ENCODE data around the gene CALB2. TPM values are rescaled to one million over a fixed set of nuclear protein-coding genes. Genes with fewer than 3 reads are reported as not detected.

CALB2 gene
- total and polyA plus RNA-seq, 2 donors (not counting 3 experiments of a cell fraction or from before 2014, with no cell fraction given) = not detected

- H3K79me2 ChIP-seq (ENCODE audit: control insufficient read depth, insufficient read depth, low read length) = no peaks in the 10 kb centered on the region
- DNase-seq (ENCODE audit: low read depth, low spot score) = no peak
- no peak overlapping the region for H3K9ac ChIP-seq (replicated peaks; ENCODE audit: extremely low read depth, insufficient read depth, low read length)
- no peak for FAIRE-seq
- H3K27me3 ChIP-seq (ENCODE audit: control insufficient read depth in 2 of 2, insufficient read depth in 2 of 2, low read length in 2 of 2) = no peaks in the 10 kb centered on the region
- no peak overlapping the region for H3K27ac ChIP-seq (ENCODE audit: insufficient read depth, low read depth, low read length)
- no peak overlapping the region for H3K4me2 ChIP-seq (ENCODE audit: insufficient read depth, low read length)
- intact Hi-C loops (cut with micrococcal nuclease) = no loop called here
- ChIA-PET CTCF (no interaction called here), POLR2A (no interaction called here)
- no peak overlapping the region for H3K4me3 ChIP-seq (replicated peaks in 1 of 3; ENCODE audit: insufficient read depth in 1 of 3, low read depth in 1 of 3, low read length in 3 of 3)
- dilution Hi-C loops (cut with MboI; ENCODE audit: extremely low pct_ligation_motif_present, low sequenced_read_pairs) = no loop called here
- no peaks in the 10 kb centered on the region for H3K9me1 ChIP-seq (replicated peaks; ENCODE audit: control insufficient read depth, extremely low read depth, insufficient read depth, low read length)
- BruUV-seq (replicated peaks) = no TSS peak
- H4K20me1 ChIP-seq (replicated peaks; ENCODE audit: control insufficient read depth, extremely low read depth, insufficient read depth, low read length) = no peaks in the 10 kb centered on the region
- TF ChIP-seq MYC (IDR thresholded peaks at IDR 0.05; ENCODE audit: low read depth, low read length) = no peak
- TF ChIP-seq, protein P1, sequence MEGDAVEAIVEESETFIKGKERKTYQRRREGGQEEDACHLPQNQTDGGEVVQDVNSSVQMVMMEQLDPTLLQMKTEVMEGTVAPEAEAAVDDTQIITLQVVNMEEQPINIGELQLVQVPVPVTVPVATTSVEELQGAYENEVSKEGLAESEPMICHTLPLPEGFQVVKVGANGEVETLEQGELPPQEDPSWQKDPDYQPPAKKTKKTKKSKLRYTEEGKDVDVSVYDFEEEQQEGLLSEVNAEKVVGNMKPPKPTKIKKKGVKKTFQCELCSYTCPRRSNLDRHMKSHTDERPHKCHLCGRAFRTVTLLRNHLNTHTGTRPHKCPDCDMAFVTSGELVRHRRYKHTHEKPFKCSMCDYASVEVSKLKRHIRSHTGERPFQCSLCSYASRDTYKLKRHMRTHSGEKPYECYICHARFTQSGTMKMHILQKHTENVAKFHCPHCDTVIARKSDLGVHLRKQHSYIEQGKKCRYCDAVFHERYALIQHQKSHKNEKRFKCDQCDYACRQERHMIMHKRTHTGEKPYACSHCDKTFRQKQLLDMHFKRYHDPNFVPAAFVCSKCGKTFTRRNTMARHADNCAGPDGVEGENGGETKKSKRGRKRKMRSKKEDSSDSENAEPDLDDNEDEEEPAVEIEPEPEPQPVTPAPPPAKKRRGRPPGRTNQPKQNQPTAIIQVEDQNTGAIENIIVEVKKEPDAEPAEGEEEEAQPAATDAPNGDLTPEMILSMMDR (IDR thresholded peaks at IDR 0.05; ENCODE audit: extremely low read depth in 1 of 2, insufficient read depth in 1 of 2, low read depth in 1 of 2, low read length in 2 of 2) = no peak
- TF ChIP-seq EZH2 (IDR thresholded peaks at IDR 0.05; ENCODE audit: borderline replicate concordance, low read depth, low read length, severe bottlenecking) = no peak
- TF ChIP-seq, protein P2, sequence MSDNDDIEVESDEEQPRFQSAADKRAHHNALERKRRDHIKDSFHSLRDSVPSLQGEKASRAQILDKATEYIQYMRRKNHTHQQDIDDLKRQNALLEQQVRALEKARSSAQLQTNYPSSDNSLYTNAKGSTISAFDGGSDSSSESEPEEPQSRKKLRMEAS (IDR thresholded peaks at IDR 0.05; ENCODE audit: insufficient read depth, insufficient read length) = no peak
- no peak for TF ChIP-seq JUN (IDR thresholded peaks at IDR 0.05; ENCODE audit: borderline replicate concordance, insufficient read depth, insufficient read length, low read depth)
- TF ChIP-seq POLR2AphosphoS5 (IDR thresholded peaks at IDR 0.05; ENCODE audit: insufficient read depth, low read depth, low read length) = no peak
- no peak for TF ChIP-seq FOS (IDR thresholded peaks at IDR 0.05; ENCODE audit: borderline replicate concordance, insufficient read depth, low read length)
- TF ChIP-seq POLR2A (IDR thresholded peaks at IDR 0.05; ENCODE audit: low read depth, low read length) = no peak
- no peak for TF ChIP-seq GATA2 (IDR thresholded peaks at IDR 0.05; ENCODE audit: insufficient read depth, insufficient read length, low read depth, low read length)
- H3K4me1 ChIP-seq (ENCODE audit: control insufficient read depth, extremely low read depth, insufficient read depth, low read length) = no peaks in the 10 kb centered on the region
- no peaks in the 10 kb centered on the region for H3K9me3 ChIP-seq (replicated peaks; ENCODE audit: control insufficient read depth, insufficient read depth, low read length)
- H3K36me3 ChIP-seq (ENCODE audit: control insufficient read depth in 2 of 2, extremely low read depth in 1 of 2, insufficient read depth in 2 of 2, low read length in 2 of 2) = no peaks in the 10 kb centered on the region
- H2AFZ ChIP-seq (ENCODE audit: low read depth, low read length) = no peak overlapping the region
Measured at GRCh38 chr16:71348262-71349085, 10.0 kb upstream of the CALB2 start.
